ENCODE results near the gene VILL.

GRCh38 chr3:37967260-37967881, 23.2 kb upstream of the VILL start:
- TF ChIP-seq CTCF (IDR thresholded peaks at IDR 0.05; ENCODE audit: borderline replicate concordance, extremely low read depth, low read length, poor library complexity, severe bottlenecking) (peak; percentile 80), EZH2 (IDR thresholded peaks at IDR 0.05; ENCODE audit: borderline replicate concordance, low read depth, low read length, severe bottlenecking) (no peak)
